Bronchial epithelial cell (primary cell): ENCODE data around the gene HPS1. TPM values are rescaled to one million over a fixed set of nuclear protein-coding genes. Genes with fewer than 3 reads are reported as not detected.

Experiments used
- DNase-seq: peaks from one replicate; pipeline ENCODE4 v3.0.0-alpha.2; 2010; ENCODE audit warnings: low read depth
- FAIRE-seq: peaks from 2 replicates; lab custom pipeline; 2011; peaks lifted over from hg19 to GRCh38; lab: Jason Lieb, UNC
- H3K27me3 ChIP-seq: 2 replicates; pipeline ENCODE4 v1.5.1; 2011; ENCODE audit warnings: low read length; ENCODE audit not compliant: control insufficient read depth, insufficient read depth
- H3K36me3 ChIP-seq: 2 replicates; pipeline ENCODE4 v1.5.1; 2011; ENCODE audit warnings: low read length; ENCODE audit not compliant: control insufficient read depth, insufficient read depth
- H3K4me3 ChIP-seq: 2 replicates; pipeline ENCODE4 v1.5.1; 2011; ENCODE audit warnings: mild to moderate bottlenecking, low read depth, low read length, control low read depth
- CTCF ChIP-seq: IDR thresholded peaks from 2 replicates; pipeline ENCODE4 v1.5.1; 2011; ENCODE audit warnings: mild to moderate bottlenecking, moderate library complexity, low read length, control low read depth, inconsistent platforms; ENCODE audit not compliant: insufficient read depth, severe bottlenecking
- total RNA-seq: library from RNA; depleted of rRNA; stranded (reverse); fragments of >200 nt; gene quantifications from 2 replicates; pipeline ENCODE4 v1.2.1, GENCODE V29; 2014

Gene HPS1
- total RNA-seq, 1 donor from 2014 or later, result 15.8 TPM

GRCh38 chr10:98477861-98478260 lies 31.1 kb upstream of the HPS1 start:
- no peak for DNase-seq
- Histone ChIP-seq H3K36me3 (no peaks in the 10 kb centered on the region), H3K27me3 (no peaks in the 10 kb centered on the region), H3K4me3 (no peak overlapping the region)
- TF ChIP-seq CTCF, result no peak
- no peak for FAIRE-seq

- no peak for DNase-seq
- no peak for TF ChIP-seq CTCF
- Histone ChIP-seq H3K27me3 (no peaks in the 10 kb centered on the region), H3K36me3 (no peaks in the 10 kb centered on the region), H3K4me3 (no peak overlapping the region)
- no peak for FAIRE-seq
Observed at GRCh38 chr10:98474628-98475027, 27.9 kb upstream of the HPS1 start.

GRCh38 chr10:98472196-98472595 lies 25.5 kb upstream of the HPS1 start:
- DNase-seq (no peak), FAIRE-seq (no peak)
- H3K36me3 ChIP-seq, result no peaks in the 10 kb centered on the region
- no peak overlapping the region for H3K4me3 ChIP-seq
- peaks cover 3% of the 10 kb centered on the region for H3K27me3 ChIP-seq
- no peak for TF ChIP-seq CTCF

GRCh38 chr10:98470850-98471249 lies 24.1 kb upstream of the HPS1 start:
- DNase-seq, result no peak
- FAIRE-seq, result no peak
- H3K36me3 ChIP-seq, result no peaks in the 10 kb centered on the region

GRCh38 chr10:98469001-98469931 lies 22.5 kb upstream of the HPS1 start:
- Histone ChIP-seq H3K36me3 (no peaks in the 10 kb centered on the region), H3K27me3 (peaks cover 3% of the 10 kb centered on the region), H3K4me3 (no peak overlapping the region)
- TF ChIP-seq CTCF, result no peak
- FAIRE-seq (no peak), DNase-seq (no peak)

More at GRCh38 chr10:98470850-98471249, 24.1 kb upstream of the HPS1 start:
- H3K4me3 ChIP-seq, result no peak overlapping the region
- TF ChIP-seq CTCF, result no peak
- peaks cover 3% of the 10 kb centered on the region for H3K27me3 ChIP-seq
